Skin epidermis (tissue), 12 donors: ENCODE data around the gene CALCR.
A peak's percentile ranks its signal among the peaks of the same experiment; 100 is the strongest.
"Not testable (repeated sequence)": the region's sequence is repeated elsewhere in the genome, so short reads cannot be mapped to it uniquely, and the experiment has no call there.

Experiments
- H3K27ac ChIP-seq, 21 experiments: fragments of 200-600 bp; sonication (generic) in 11 of 21; one replicate each; pipeline ENCODE4 v1.5.0; 2020; ENCODE audit warnings: mild to moderate bottlenecking in 3 of 21, inconsistent platforms in 2 of 21, moderate library complexity in 2 of 21
- H3K4me3 ChIP-seq, 7 experiments: fragments of 200-600 bp; sonication (generic) in 2 of 7; one replicate each; pipeline ENCODE4 v1.5.0; 2020; ENCODE audit warnings: inconsistent platforms in 2 of 7, mild to moderate bottlenecking in 2 of 7, moderate library complexity in 1 of 7

CALCR gene

DNA sequence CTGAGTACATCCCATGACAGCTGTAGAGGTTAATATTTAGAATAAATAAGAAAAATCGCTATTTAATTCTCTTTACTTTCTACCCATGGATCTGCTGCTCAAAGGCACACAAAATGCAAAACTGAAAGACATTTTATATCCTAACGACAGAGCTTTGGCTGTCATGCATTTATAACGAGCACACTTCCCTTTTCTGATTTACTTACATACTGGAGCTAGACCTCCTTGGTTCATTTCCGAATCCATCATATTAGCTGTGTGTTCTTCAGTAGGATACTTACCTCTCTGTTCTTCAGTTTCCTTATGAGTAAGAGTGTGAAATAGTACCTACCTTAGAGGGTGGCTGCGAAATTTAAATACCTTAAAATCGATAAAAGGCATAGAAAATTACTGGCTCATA lies 10.9 kb downstream of the CALCR start:
- Histone ChIP-seq H3K27ac (no peak overlapping the region), H3K4me3 (no peak overlapping the region)

DNA sequence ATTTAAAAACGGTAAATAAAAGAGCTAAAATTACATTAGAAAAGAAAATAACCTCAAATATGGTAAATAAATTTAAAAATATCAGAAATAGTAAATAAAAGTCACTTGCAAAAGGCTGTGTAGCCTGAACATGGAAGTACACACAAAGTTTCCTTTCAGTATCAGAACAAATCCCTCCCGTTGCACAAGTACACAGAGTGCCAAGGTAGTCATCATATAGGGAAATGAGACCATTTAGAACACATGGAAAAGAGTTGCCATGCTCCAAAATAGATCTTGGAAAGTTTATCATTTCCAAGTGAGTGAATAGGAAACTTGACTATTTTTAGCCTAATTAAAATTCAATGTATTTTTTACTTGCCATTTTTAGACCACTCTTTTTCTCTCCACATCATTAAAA lies 11.6 kb downstream of the CALCR start:
- Histone ChIP-seq H3K4me3 (no peak overlapping the region), H3K27ac (no peak overlapping the region)

DNA sequence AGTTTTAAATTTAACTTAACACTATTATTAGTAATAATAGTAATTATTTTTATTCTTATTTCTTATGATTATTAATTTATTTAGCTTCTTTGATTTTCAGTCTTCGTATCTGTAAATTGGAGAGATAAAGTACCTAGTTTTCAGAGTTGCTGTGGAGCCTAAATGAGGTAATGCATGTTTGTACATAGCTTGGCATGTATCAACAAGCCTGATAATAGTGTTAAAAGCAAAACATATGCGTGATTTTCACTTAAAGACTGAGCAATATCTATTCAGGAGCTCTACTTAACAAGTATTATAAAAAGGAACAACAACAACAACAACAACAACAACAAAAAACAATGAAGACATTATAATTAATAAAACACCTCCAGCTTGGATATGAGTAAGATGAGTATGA lies 12.4 kb downstream of the CALCR start:
- H3K27ac ChIP-seq, result no peak overlapping the region
- H3K4me3 ChIP-seq, result no peak overlapping the region

DNA sequence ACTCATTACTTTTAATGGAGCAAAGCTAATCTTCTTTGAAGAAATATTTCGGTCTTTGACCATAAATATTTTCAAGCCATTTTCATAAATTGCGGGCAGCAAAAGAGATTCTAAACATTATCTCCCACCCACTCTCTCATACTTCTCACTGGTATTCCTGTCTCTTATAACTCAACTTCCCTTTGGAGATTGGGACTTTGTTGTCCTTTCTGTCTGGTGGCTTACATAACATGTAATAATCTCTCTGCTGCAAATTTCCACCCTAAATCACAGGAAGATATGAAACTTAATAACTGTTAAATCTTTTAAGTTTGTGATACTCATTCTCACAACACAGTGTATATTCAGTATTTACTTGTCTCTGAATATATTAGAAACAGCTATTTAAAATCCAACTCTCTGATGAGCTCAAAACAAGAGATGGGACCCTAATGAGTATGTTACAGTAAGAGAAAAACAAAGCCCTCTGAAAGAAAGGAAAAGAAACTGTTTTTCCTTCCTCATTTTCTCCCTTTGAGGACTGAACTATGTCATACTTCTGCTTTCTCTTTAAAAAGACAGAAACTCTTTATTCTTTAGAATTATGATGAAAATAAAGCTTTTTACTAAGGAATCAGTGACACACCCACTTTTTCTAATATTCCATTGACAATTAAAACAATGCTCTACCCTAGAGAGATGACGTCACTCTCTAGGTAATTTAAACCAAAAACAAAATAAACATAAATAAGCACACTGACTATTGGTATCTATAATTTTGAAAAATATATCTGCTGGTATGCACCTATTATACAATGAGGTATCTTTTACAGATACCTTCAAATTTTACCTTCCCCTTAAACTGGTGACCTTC lies 14.7 kb downstream of the CALCR start:
- H3K4me3 ChIP-seq, result no peak overlapping the region
- H3K27ac ChIP-seq, result peak overlapping the region in 9 of 21 experiments; percentile 12 to 73 (median 59)

DNA sequence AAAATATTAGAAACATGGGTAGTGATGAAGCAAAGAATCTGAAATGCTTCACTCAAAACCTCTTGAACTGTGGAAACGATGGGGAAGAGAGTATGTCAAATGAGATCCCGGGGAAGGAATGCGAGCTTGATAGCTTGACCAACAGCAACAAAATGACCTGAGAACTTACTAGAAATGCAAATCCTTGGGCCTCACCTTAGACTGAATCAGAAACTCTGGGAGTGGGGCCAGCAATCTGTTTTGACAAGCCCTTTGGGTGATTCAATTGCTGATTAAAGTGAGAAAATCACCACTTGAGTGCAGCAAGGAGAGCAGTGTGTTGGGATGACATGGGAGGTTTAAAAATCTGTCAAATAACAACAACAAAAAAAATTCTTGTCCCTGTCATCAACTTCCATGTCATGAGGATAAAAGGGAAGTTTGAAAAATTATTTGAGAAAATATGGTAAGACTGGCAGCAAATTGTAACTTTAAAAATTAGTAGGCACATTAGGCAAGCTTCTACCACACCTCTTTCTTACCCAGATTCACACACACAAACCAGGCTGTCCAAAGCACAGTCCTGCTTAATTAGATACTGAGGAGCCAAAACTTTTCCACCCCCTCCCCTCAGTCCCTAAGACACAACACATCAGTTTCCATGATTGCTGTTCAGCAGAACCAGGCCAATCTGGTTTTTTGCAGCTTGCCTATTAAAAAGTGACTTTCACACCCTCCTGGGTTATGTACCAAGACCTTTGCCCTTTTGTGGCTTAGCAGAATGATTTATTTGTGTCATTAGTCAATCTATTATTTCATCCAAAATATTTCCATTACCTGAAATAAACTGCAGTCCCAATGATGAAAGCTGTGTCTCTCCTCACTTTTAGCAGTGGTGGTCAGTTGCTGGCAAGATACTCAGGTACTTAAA lies 15.6 kb downstream of the CALCR start:
- Histone ChIP-seq H3K4me3 (no peak overlapping the region), H3K27ac (peak overlapping the region in 11 of 21 experiments; percentile 8 to 73 (median 59))

DNA sequence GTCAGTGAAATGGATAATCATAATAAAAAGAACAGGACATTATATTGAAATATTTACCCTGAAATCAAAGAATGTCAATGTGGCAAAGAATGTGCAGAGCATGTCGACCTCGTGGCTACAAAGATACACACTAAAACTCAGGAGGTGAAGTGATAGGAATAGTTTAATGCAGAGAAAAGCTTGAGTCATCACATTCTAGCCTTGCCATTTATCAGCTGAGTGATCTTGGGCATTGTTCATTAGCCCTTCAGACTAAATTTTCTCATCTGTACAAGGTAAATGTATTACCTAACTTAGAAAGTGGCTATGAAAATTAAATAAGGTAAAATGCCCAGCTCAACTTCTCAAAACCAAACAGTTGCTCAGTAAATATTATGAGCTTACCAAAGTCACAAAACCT lies 22.6 kb downstream of the CALCR start:
- no peak overlapping the region for H3K4me3 ChIP-seq
- no peak overlapping the region for H3K27ac ChIP-seq

DNA sequence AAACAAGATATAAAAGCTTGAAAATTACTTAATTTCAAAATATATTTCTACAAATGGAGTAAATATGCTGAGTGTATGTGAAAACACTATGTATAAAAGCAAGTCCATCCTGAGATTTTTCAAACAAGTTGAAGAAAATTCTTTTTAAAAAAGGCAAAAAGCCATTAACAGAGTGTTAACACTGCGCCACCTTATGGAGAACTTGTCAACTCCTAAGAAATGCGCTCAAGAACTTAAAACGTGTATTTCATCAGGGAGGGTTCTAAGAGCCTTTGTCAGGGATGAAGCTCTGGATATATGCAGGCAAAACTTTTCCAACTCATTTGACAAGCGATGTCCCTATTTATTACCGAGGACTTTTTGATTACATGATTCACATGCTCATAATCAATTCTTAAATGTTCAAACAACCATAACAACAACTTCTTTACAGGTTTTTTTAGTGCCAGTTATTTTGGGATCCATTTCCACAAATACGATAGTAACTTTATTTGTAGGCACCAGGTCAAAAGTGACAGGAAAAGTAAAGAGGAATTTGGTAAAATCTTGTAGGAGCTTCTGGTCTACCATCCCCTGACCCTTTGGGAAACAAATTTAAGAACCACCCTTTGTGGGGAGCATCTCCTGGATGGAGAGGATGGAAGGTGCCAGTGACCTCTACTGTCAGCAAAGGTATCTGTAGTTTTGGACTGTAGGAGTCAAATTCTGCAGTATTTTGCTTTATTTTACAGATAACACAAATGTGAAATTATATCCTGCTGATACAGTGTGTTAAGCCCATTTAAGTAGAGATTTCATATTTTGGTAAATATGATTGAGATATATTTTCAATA lies 23.2 kb downstream of the CALCR start:
- Histone ChIP-seq H3K27ac (no peak overlapping the region), H3K4me3 (no peak overlapping the region)

DNA sequence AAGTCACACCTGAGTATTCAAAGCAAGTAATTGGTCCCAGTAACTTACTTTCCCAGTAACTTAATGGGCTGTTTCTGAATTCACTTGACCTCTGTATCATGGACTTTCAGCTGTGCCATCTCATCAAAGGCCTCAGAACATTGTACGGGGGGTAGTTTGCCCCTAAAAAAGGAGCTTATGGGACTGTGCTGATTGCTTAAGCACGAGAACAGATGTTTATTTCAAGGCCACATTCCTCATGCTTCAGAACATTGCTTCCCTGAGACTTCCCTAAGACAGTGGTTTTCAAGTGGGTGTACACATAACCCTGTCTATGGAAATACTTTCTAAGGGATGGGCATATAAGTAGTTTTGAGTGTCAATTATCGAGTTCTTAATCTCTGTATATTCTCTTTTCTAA lies 26.8 kb downstream of the CALCR start:
- no peak overlapping the region for H3K27ac ChIP-seq
- H3K4me3 ChIP-seq, result no peak overlapping the region

DNA sequence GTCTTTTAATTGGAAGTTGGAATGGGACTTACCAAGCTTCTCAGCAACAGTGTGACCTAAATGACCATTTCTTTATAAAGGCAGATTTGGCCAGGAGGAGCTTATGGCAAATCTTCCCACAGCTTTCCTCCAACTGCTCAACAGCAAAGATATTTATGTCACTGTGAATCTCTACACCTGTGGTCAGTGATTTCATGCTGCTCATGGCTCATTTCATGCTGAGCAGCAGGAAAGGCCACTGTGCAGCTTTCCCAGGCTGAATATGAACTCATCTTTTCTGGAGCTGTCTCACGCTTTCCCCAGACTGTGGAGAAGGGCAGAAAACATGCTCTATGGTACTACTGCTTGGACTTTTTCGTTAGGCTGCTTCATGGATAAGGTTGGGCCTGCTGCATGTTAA lies 29.8 kb downstream of the CALCR start:
- Histone ChIP-seq H3K27ac (no peak overlapping the region), H3K4me3 (no peak overlapping the region)

DNA sequence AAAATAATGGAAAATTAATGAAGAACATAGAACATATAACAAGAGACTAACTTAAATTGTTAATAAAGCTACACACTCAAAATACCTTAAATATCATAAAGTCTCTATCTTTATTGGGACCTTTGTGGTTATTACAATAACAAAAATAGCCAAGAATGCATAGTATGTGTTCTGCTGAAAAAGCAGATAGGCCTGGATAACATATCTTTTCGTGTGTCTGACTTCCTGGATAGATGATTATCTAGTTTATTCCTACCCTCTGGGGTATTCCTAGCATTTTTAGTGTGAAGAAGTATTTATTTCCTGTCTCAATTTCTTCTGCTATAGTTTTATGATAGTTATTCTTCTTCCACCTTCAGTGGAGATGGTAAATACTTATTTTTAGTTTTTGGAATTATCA lies 36.5 kb downstream of the CALCR start:
- no peak overlapping the region for H3K27ac ChIP-seq
- no peak overlapping the region for H3K4me3 ChIP-seq

DNA sequence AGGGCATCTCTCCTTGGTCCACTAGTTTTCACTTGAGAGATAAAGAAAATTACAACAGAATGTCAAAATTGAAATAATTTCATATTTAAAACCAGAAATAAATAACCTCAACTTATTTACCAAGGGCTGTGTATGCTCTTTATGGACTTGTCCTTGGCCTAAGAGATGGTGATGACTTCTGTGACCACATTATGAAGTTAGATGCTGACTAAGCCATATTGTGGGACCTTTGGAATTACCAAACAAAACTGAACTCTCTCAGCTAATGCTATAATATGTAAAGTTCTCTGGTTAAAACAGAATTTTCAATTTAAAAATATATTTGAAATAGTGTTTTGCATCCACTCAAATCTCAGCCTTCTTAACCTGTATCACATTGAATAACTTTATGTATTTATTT lies 38.9 kb downstream of the CALCR start:
- H3K4me3 ChIP-seq, result no peak overlapping the region
- H3K27ac ChIP-seq, result no peak overlapping the region

DNA sequence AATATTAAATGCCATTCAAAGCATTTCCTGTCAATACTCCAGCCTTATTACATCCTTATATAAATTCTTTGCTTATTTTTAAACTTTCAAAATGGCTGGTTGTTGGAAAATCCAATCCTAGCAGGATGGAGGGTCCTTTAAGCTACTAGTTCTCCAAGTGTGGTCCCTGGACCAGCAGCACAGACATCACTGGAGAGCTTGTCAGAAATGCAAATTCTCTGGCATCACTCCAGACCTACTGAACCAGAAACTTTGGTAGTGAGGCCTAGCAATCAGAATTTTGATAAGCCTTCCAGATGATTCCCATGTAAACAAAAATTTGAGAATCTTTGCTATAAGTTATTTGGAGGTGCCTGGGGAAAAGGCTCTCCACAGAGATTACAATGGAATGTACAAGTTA lies 43.8 kb downstream of the CALCR start:
- H3K27ac ChIP-seq, result no peak overlapping the region
- H3K4me3 ChIP-seq, result no peak overlapping the region

DNA sequence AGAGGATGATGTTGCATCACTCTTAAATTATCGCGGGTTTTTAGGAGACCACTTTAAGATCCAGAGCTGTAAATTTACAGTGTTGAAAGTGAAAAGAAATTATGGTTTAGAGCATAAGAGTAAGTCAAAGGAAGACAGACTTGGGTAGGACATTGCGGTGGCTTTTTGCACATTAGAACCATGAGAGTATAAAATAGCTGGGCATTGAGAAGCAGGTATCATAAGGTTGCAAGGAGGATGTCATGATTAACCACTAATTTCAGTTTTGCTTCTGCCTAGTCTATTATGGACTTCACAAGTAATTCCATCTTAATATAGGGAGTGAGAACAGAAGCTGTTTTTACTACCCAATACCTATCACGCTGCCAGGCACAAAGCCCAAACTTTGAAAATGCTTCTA lies 57.7 kb downstream of the CALCR start:
- no peak overlapping the region for H3K27ac ChIP-seq
- no peak overlapping the region for H3K4me3 ChIP-seq

DNA sequence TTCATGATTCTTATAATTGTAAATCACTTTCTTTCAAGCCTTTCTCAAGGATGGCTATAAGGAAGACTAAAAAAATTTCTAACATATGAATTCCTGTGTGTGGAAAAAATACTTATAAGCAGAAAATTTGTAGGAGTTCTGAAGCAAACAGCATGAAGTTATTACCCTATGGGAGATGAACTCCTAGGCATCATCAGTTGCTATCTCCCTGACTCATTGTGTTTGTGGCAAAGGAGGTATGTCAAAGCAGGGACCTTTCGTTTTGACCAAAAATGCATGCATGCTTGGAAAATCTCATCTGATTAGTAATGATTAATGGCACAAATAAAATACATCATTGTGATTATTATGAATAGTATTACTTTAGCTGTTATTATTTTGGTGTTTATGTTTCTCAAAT lies 59.4 kb downstream of the CALCR start:
- no peak overlapping the region for H3K4me3 ChIP-seq
- H3K27ac ChIP-seq, result no peak overlapping the region

DNA sequence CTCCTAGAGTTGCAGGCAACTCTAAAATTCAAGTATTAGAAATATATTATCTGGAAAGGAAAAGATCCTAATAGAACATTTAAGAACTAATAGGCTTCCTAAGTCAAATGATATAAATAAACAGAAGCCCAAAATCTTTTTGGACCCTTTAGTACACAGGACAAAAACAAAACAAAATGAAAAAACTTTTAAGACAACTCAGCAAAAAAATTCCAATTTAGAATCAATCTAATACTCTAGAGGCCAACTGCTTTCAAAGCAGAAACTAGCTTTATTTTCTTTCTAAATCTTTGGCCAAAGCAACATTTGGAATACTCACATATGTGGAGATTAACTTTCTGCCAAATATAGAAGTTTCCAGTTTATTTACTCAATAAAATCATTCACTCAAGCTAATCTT lies 65.2 kb downstream of the CALCR start:
- H3K27ac ChIP-seq, result no peak overlapping the region
- H3K4me3 ChIP-seq, result no peak overlapping the region

DNA sequence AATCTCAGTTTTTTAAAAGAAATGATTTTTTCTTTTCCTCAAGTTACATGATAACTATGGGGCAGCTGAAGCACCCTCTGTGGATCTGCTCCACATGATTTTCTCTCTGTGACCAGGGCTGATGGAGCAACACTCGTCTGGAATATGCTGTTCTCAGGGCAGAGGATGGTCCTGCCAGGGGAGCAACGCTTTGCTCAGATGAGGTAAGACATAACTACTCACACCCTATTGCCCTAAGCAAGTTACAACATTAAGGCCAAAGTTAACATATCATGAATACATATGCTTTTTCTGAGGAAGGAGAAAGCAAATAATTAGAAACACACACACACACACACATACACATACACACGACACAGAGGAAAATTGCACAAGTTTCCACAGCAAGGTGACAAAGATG lies 71.4 kb downstream of the CALCR start:
- H3K4me3 ChIP-seq, result no peak overlapping the region
- H3K27ac ChIP-seq, result no peak overlapping the region

DNA sequence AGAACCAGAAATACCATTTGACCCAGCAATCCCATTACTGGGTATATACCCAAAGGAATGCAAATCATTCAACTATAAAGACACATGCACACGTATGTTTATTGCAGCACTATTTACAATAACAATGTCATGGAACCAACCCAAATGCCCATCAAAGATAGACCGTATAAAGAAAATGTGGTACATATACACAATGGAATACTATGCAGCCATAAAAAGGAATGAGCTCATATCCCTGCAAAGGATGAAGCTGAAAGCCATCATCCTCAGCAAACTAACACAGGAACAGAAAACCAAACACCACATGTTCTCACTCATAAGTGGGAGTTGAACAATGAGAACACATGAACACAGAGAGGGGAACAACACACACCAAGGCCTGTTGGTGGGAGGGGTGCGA lies 82.7 kb downstream of the CALCR start:
- H3K4me3 ChIP-seq, H3K27ac ChIP-seq: not testable (repeated sequence)

DNA sequence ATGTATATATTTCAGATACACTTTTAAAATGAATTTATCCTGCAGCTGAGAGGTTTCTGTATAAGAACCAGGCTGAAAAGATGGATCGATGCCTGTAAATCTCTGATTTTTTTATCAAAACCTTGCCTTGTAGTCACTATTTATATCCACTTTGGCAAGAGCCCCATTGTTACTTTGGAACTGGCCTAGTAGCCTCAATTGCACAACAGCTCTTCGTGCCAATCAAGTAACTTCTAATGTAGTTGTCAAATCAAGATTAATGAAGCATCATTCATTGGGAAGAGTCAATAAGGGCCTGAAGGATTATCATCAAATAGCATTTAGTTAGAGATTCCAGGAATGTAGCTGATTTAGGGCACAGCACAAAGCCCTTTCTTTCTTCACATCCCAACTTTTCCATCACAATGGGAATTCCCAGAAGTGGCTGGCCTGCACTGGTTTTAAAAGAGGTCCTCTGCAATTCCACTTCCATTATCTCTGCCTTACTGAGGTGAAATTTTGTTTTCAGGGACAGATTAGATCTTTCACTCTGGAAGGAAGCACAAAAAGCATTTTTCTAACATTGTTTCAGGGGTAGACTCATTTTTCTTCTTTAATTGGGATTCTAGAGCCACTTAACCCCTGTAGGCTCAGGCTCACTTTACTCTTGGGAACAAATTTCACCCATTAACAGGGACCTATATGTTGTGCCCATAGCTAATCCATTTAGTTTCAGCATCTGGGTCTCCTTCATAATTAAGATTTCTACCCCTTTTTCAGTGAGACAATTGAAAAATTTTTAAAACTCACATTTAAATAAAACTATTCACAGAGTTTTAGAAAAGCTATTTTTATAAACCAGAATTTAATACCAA lies 97.8 kb downstream of the CALCR start:
- H3K27ac ChIP-seq, result no peak overlapping the region

DNA sequence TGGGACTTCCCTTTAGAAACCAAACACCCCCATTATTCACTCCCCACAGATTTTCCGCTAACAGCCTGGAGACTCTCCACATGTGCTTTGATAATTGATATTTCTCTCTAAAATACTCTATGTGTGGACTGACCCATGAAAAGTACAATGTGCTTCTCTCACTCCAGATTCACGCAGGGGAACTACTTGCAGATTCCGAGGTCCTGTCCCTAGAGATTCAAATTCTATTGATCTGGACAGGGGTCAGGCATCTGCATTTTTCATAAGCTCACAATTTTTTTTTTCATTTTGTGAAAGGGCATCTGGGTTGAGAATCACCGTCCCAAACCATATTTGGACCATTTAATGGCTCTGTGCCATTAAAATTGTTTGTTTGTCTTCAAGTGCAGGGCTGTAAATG lies 98.7 kb downstream of the CALCR start:
- H3K4me3 ChIP-seq, result no peak overlapping the region
- H3K27ac ChIP-seq, result no peak overlapping the region

More for the DNA sequence above, 97.8 kb downstream of the CALCR start:
- H3K4me3 ChIP-seq, result no peak overlapping the region
